PFSK-1 (cell line): ENCODE data around the gene PROKR1.

Source experiments
- POLR2AphosphoS5 ChIP-seq: IDR thresholded peaks from 2 replicates; pipeline ENCODE4 v1.6.1; 2012; ENCODE audit warnings: low read depth, mild to moderate bottlenecking, control low read depth, low read length, moderate library complexity
- SIN3A ChIP-seq: IDR thresholded peaks from 2 replicates; pipeline ENCODE4 v1.6.1; 2012; ENCODE audit warnings: mild to moderate bottlenecking, low read length, moderate library complexity, borderline replicate concordance; ENCODE audit not compliant: insufficient read depth
- TAF1 ChIP-seq: IDR thresholded peaks from 2 replicates; pipeline ENCODE4 v1.6.1; 2012; ENCODE audit warnings: low read length, control low read depth, borderline replicate concordance; ENCODE audit not compliant: insufficient read depth
- TF ChIP-seq, protein P1 (sequence below), 2 experiments: IDR thresholded peaks; 2 replicates each; pipeline versions ENCODE4 v1.6.1 to v1.8.0; 2011 to 2012; ENCODE audit warnings: low read depth in 2 of 2, low read length in 2 of 2, control low read depth in 1 of 2, inconsistent platforms in 1 of 2, mild to moderate bottlenecking in 1 of 2, moderate library complexity in 1 of 2; ENCODE audit not compliant: insufficient read depth in 1 of 2

DNA sequence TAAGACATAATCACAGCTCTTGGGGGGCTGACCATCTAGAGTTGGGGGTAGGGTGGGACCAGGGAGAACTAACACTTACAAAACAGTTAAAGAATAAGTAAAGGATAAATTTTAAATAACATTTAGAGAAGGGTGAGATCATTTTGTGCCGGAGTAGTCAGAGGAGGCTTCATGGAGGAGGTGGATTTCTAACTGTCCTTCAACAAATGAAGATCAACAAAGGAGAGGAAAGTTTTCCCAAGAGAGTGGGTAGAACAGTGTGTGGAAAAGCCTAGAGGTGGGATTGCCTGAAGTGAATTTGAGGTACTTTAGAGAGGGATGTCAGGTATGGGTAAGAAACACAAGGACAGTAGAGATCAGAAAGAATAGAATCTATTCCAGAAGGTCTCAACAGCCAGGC is 7.3 kb downstream of the PROKR1 start:
- TF ChIP-seq POLR2AphosphoS5 (no peak), TAF1 (no peak), SIN3A (no peak)
- TF ChIP-seq, protein P1, sequence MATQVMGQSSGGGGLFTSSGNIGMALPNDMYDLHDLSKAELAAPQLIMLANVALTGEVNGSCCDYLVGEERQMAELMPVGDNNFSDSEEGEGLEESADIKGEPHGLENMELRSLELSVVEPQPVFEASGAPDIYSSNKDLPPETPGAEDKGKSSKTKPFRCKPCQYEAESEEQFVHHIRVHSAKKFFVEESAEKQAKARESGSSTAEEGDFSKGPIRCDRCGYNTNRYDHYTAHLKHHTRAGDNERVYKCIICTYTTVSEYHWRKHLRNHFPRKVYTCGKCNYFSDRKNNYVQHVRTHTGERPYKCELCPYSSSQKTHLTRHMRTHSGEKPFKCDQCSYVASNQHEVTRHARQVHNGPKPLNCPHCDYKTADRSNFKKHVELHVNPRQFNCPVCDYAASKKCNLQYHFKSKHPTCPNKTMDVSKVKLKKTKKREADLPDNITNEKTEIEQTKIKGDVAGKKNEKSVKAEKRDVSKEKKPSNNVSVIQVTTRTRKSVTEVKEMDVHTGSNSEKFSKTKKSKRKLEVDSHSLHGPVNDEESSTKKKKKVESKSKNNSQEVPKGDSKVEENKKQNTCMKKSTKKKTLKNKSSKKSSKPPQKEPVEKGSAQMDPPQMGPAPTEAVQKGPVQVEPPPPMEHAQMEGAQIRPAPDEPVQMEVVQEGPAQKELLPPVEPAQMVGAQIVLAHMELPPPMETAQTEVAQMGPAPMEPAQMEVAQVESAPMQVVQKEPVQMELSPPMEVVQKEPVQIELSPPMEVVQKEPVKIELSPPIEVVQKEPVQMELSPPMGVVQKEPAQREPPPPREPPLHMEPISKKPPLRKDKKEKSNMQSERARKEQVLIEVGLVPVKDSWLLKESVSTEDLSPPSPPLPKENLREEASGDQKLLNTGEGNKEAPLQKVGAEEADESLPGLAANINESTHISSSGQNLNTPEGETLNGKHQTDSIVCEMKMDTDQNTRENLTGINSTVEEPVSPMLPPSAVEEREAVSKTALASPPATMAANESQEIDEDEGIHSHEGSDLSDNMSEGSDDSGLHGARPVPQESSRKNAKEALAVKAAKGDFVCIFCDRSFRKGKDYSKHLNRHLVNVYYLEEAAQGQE (IDR thresholded peaks at IDR 0.05; ENCODE audit: insufficient read depth in 1 of 2, low read depth in 2 of 2, low read length in 2 of 2), result no peak
